Lung microvascular endothelial cell (primary cell): ENCODE results near the gene TNKS1BP1. TPM values are rescaled to one million over a fixed set of nuclear protein-coding genes. Genes with fewer than 3 reads are reported as not detected.
A peak's percentile ranks its signal among the peaks of the same experiment; 100 is the strongest.
"Not testable (repeated sequence)": the region's sequence is repeated elsewhere in the genome, so short reads cannot be mapped to it uniquely, and the experiment has no call there.

Experiments used
- DNase-seq, 2 donors: peaks; one replicate each; pipeline versions ENCODE4 v3.0.0 to v3.0.0-alpha.2; 2010; ENCODE audit warnings: low read depth in 2 of 2
- total RNA-seq: library from RNA; depleted of rRNA; stranded (reverse); fragments of >200 nt; gene quantifications from 2 replicates; pipeline ENCODE4 v1.2.1, GENCODE V29; 2014

The TNKS1BP1 gene
- total RNA-seq, 1 donor from 2014 or later = 44.6 TPM

DNA sequence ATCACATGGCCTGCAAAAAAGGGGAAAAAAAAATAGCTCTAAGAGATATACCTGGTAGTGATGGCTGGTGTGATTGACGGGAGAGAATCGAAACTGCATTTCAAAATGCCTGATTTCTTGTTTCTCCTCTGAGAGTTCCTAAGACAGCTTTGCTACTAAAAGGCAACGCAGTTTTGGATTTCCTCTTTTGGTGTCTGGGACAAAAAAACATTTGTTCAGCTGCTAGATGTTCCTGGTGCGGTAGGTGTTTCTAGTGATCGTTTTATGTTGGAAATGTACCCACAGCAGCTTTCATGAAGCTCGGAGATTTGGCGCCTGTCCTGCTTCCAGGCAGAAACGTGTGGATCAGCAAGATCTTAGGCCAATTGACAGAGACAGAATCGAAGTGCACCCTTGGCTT lies 31.5 kb upstream of the TNKS1BP1 start:
- no peak for DNase-seq

DNA sequence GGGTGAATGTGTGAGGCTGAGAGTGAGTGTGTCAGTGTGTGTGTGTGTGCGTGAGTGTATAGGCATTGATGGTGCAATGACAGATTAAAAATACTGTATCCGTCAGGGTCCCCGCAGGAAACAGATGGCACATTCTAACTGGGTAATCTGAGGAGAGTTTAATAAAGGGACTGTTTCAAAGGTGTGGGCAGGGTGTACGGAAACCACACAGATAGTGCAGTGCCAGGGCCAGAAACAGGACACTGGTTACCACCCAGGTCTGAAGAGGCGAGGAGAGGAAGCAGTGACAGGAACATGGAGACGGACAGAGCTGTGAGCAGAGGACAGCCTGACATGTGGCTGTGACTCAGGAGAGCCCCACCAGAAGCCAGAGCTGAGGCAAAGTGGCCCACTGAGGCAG lies 29.9 kb upstream of the TNKS1BP1 start:
- DNase-seq = peak in 1 of 2 donors; percentile 26

DNA sequence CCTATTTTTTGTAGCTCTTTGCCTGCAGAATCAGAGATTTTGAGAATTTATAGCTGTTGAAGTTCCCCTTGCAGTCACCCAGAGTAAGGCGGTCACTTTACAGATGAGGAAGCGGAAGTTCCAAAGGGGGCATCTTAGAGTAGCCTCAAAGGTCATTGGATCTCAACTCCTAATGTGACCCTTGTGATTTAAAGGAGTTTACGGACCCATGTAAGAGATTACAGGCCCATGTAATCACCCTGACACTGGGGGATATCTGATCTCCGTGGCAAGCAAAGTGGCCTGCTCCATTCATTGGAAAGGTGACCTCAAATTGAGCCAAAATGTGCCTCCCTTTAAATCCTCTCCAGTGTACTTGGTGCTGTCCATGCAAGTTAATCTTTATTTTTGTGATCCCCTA lies 29.1 kb upstream of the TNKS1BP1 start:
- DNase-seq = no peak

DNA sequence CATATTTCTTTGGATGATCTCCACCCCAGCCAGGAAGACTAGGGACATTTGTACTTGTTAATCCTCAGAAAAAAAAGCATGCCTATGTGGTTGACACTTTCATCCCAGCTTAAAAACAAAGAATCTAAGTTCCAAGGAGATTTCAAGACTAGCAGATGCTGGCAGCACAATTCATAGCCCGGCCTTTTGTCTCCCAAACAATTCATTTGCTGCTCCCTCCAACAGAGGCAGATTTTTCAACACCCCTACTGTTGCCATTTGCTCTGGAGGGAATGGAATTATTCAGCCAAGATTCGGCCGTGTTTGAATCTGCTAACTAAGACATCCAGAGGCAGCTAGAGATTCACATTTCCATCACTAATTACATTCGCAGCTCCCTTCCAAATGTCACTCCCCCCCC lies 28.7 kb upstream of the TNKS1BP1 start:
- DNase-seq = no peak

DNA sequence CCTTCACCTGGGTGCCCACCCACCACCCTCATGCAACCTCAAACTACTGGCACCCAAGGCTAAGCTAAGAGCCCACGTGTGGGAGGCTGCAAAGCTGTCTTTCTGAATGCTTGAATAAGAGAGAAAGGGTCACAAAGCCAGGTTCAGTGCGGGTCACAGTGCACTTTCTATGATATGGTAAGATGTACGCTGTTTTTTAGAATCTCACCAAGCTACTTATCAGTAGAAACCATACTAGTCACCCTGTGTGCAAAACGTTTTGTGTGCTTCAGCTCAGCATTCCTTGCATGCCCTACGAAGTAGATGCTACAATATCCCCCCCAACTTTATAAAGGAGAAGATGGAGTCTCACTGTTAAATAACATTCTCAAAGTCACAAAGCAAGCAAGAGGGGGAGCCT lies 28.3 kb upstream of the TNKS1BP1 start:
- DNase-seq = no peak

DNA sequence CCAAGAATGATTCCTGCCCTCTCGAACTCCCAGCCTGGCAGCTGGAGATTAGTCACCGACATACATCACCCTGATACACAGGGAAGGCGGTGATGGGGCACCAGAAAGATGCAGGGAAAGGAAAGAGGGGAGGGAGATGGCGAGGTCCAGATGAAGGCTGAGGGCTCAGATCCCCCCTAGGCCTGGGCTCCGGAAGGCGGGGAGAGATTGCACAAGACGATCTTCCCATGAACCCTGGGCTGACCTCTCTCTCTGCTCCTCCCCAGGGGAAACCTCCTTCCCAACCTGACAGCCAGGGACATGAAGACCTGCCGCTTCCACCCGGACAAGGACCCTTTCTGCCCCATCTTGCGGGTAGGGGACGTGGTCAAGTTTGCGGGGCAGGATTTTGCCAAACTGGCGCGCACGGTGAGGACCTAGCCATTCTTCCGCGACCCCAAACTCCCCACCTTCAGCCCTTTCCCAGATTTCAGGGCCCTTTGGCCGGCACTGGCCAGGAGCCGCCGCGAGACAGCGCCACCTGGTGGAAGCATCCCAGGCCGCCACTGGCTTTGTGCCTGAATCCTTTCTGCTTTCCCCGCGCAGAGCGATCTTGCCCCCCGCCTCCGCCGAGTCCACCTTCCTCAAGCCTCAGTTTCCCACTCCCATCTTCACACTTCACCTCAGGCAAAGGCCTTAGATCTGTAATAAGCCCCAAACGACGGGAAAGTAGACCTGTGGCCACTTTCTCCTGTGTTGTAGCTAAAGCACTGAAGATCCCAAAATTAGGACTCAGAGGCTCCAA lies 24.9 kb upstream of the TNKS1BP1 start:
- peak; percentile 51 to 64 for DNase-seq

DNA sequence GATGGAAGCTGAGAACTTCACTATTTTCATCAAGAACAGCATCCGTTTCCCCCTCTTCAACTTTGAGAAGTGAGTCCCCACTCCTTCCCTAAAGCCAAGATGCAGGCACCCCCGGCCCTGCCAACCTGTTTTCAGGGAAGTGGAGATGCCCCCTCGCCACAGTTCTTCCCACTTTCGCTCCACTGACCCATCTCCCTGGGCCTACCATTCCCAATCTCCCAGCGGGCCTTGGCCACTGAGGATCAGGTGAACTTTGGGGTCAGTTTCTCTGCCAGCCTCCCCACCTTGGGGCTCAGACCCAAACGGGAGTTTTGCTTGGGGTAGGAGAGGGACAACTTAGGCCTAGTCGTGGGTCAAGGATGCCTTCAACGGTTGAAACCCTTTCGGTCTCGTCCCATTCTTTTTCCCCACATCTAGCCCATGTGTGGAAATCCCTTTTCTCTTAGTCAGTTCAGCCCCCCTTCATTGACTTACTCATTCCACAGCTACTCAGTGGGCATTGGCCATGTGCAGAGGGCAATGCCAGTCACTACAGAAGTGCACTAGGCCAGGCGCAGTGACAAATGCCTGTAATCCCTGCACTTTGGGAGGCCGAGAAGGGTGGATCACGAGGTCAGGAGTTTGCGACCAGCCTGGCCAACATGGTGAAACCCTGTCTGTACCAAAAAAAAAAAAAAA lies 24.0 kb upstream of the TNKS1BP1 start:
- DNase-seq = no peak

DNA sequence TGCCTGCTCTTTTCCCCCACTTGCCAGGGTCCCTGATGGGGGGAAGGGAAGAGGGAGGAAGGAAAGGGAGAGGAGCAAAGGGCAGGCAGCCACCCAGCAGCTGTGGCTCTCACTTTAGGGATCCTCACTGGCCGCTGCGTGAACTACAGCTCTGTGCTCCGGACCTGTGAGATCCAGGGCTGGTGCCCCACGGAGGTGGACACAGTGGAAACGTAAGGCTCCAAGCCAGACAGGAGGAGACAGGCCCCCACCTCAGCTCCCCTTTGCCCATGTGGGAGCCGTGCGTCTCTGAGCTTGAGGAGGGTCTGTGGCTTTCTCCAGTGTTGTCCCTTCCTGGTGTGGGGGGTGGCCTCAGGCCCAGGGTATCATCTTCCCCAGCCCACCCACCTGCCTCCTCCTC lies 23.3 kb upstream of the TNKS1BP1 start:
- DNase-seq = no peak

DNA sequence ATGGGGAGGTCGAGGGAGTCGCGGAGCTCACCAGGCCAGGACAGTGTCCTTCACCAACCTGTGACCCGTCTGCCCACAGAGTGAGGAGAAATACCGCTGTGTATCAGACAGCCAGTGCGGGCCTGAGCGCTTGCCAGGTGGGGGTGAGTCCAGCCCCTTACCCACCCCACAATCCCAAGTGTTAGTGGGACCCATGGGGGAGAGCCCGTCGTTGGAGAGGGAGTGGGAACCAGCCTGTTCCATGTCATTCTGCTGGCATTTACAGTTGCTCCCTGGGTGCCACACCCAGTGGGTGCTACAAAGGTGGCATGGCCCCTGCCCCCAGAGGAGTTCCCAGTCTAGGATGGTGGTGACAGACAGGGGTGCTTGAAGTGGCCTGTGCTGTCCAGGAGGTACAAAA lies 22.6 kb upstream of the TNKS1BP1 start:
- DNase-seq = no peak

DNA sequence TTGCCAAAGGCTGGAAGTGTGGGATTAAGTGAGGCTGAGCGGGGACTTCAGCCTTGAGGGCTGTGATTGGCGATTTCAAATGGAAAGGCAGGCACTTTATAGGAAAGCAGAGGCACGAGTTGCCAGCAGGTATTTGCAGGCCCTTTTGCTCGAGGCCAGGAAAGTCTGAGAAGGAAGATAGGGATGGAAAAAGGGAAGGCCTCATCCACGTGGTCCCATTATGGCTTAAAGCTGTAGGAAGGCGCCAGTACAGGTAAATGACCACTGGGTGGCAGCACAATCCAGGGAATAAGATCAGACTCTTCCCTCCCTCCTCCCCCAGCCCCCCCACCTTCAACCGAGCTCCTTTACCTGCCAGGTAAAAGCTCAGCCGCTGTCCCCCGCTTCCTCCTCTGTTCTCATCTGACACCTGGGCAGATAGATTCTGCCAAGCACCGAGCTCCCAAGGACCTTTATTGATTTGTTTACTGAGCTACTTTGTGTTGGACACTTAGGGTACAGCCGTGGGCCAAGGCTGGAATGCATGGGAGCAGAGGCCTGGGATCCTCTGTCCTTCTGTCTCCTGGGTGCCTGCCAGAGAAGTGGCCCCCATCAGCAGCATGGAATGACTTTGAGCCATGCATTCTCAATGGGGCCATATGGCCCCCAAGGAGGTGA lies 20.9 kb upstream of the TNKS1BP1 start:
- DNase-seq = peak; percentile 66 to 83

DNA sequence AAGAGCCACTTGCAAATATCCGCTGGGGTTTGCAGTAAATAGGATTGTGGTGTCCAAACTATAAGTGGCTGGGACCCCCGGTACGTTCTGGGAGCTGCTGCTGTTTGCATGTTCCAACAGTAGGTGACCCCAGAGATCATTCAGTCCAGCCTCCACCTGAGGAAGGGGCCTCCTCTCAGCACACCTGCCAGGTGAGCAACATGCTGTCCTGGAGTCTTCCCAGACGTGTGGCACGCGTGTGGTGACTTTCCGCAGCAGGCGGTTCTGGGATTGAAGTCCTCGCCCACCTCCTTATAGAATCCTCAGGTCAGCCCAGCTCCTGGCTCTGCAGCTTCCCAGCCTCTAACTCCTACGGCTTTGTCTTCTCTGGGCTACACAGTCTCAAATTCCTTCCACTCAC lies 20.1 kb upstream of the TNKS1BP1 start:
- no peak for DNase-seq

DNA sequence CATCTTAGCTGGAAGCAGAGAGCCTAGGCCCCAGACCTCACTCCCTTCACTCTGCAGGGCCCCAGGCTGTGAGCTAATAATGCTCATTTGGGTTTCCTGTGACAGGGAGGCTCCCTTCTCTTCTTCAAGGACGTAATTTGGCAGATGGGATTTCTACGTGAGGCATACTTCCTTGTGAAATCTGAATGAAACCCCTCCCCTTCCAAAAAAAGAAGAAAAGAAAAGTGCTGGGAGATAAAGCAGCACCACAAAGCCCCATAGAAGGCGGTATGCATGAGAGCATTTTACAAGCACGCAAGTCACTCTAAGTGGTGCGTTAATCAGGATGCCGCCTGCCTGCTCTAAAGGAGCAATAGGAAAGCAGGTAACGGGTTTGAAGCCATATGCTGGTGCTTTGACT lies 19.1 kb upstream of the TNKS1BP1 start:
- no peak for DNase-seq

DNA sequence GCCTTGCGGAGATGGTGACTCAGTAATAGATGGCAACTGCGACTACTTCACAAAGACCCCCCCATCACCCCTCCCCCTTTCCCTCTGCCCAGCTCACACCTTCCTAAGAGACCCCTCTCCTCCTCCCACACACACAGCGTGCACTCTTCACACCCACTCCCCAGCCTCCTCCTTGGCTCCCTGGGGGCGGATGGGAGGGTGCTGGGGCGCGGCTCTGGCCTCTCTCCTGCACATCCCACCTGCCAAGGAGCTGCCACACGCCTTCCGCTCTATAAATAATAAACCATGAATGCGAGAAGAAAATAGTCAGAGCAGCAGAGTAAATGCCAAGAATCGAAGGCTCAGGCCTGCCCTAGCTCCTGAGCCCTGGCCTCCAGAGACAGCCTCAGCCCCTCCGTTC lies 17.9 kb upstream of the TNKS1BP1 start:
- no peak for DNase-seq

DNA sequence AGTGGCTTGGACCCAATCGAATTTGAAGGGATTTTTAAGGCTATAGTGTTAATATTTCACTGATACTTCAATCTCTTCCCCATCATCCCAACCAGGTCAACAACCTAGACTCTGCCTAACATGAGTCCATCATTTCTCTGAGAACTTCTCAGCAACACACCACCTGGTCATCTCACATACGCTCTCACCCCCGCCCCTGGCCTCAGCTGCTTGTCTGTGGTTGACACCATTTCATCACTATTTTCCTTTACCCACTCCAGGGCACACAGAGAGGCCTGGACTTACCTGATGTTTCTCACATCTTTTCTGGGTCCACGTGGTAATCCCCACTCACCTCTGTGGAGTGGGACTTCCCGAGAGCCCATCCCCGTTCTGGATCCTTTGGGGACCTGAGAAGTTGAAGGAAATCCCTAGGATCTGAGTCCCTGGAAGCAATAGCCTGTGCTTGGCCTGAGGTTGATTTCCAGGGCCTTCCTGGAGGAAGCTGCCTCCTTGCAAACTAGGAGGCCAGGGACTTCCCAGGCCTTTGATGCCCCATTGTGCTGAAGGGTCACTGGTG lies 16.6 kb upstream of the TNKS1BP1 start:
- no peak for DNase-seq

DNA sequence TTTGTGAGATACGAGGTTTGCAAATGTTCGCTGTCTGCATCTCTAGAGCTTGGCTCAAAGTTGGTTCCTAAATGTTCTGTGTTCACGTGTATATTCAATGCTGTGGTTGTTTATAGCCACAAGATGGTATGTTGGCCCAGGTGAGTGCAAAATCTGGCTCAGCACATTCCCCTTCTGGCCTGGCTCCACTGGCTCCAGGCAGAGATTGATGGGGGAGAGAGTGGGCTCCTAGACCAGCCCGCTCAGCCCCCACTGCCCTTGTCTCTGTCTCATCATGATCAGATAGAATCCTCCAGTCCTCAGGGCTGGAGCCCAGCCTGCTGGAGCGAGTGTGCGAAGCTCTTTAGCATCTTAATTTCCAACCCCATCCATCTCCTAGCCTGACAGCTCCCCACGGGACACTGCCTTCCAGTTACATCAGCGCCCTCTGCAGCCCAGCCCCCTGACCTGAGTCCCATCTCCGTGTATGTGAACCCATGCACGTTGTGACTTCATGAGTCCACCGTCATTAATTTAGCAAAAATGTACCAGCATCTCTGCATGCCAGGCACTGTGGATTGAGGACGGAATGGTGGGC lies 15.4 kb upstream of the TNKS1BP1 start:
- DNase-seq = peak; percentile 43 to 60

DNA sequence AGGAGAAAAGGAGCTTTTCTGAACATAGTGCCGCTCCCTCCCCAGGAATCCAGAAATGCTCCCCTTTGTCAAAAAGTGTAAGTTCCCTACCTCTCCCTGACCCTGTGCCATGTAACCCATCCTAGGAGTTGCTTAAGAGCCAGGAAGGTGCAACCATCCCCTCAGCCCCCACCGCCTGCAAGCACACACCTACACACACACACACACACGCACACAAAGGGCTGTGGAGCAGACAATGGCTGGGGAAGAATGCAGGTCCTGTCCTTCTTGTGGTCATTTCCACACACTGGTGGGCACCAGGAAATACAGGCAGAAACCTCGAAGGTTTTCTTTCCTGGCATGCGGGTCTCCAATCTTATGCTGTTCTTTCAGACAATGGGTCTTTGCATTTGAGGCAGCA lies 14.6 kb upstream of the TNKS1BP1 start:
- no peak for DNase-seq

DNA sequence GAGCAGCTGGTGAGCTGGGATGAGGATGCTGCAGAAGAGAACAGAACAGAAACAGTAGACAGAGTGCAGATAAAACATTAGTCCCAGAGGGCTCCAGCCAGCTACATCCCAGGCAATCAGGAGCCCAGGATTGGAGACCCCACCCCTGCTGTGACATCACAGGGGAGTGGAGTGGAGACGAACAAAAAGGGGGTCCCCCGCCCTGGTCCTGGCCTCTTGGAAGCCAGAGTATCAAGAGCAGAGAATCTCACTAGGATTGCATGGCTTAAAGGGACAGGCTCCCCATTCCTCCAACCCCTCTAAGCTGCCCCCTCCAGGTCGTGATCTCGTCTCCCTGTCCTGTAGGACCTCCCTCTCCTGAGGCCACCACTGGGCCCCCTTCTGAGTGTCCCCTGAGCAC lies 13.4 kb upstream of the TNKS1BP1 start, which contains the start of gene P2RX3:
TSS of gene P2RX3 (plus strand) at position 211 of the 400 bp plus-strand sequence. CDS start 199 bp downstream, outside the sequence.
- DNase-seq = no peak

DNA sequence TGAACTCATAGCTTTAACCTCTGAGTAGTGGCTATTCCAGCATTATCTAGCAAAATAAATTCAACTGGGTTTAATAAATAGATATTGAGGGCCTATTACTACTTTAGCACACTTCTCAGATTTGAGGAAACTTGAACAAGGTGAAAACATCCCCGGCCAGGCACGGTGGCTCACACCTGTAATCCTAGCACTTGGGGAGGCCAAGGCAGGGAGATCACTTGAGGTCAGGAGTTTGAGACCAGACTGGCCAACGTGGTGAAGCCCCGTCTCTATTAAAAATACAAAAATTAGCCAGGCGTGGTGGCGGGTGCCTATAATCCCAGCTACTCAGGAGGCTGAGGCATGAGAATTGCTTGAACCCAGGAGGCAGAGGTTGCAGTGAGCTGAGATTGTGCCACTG lies 12.1 kb upstream of the TNKS1BP1 start:
- DNase-seq = not testable (repeated sequence)

DNA sequence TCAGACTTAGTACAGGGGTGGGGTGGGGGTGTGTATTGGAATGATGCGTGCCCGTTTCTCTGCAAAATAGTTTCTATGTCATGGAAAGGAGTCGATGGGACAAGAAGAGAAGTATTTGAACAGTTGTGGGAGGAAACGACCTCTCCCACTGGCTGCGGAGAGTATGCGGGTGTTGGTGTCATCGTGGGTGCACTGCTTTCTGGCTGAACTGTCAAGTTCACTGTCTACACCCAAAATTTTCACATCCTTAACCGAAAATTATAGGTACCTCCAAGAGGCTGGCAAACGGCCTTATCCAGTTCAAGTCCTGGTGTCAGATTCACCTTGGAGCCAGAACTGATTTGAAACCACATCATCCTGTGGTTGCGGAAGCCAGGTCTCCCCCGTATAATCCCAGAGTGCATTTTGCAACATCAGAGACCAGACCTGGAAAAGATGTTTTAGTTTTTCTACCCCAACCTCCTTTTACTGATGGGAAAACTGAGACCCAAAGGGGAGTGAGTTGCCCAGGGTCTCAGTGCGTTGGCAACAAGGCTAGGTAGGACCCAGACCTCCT lies 11.4 kb upstream of the TNKS1BP1 start:
- no peak for DNase-seq

DNA sequence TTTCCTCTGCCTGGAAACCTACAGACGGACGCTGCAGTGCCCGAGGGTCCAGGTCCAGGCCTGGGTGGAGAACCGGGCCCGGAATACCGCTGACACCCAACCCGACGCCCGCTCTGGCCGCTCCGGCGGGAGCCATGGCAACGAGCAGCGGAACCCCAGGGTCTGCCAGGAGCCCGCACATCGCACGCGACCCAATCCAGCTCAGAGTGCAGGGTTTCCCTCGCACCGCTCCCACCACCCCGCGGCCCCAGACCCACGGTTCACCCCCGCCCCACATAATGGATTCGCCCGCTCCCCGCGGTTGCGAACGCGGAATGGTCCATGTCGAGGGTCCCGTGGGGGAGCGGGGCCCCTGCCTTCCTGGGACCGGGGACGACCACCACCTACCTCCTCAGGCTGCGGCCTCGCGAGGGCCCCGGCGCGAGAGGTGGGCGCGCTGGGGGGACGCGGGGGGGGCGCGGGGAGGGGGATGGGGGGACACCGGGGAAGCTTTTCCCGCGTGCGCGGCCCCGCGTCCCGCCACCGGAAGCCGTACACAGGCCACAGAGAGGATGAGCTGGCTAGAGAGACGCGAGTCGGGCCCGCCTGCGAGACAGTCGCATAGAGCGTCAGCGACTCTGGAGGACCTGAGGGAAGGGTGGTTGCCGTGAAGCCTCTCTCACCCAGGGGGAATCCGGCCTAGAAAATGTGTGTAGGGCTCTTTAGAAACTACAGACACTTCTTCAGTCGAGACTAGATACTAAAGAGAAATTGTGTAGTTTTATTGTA lies 10.8 kb upstream of the TNKS1BP1 start, which contains the start of gene SSRP1:
TSS of gene SSRP1 (minus strand) at position 550 of the 768 bp plus-strand sequence. CDS start 771 bp downstream, outside the sequence.
- peak; percentile 88 to 91 for DNase-seq

DNA sequence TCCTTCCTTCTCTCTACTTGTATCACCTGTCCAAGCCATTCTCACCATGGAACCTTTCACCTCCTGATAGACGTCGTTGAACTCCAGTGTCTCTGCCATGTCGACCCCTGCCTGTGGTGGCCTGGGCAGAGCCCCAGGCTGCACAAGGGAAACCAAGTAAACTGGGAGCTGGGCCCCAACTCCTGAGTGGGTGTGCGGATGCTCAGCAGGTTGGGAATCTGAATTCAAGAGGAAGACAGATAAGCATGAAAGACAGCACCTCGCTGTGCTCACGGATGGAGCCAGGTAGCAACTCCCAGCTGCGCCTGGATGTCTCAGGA lies 10.2 kb upstream of the TNKS1BP1 start:
- no peak for DNase-seq
